ENCODE data around the gene SLC6A20. TPM values are rescaled to one million over a fixed set of nuclear protein-coding genes. Genes with fewer than 3 reads are reported as not detected.

SLC6A20 gene
- total RNA-seq, 1 experiment from 2014 or later: not detected

DNA sequence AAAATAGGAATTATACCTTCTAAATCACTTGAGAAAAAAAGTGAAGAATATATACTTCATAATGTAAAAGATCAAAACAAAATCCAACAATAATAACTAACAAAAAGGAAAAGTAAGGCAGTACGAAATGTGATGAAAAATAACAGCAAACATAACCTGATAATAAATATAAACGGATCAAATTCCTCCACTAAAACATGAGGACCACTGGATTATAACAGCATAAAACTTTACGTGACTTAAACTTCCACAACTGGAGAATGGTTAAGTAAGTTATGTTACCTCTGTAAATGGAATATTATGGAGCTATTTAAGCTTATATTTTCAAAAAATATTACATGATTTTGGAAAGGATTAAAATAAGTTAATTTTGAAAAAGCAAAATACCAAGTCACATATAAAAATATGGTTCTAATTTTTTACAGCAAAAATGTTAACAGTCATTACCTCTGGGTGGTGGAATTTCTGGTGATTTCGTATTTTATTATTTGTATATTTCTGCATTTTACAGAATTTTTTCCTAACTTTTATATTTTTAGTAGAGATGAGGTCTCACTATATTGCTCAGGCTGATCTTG lies 7.0 kb downstream of the SLC6A20 start:
- Histone ChIP-seq H4K20me1 (ENCODE audit: insufficient read depth, low read depth, low read length) (no peaks in the 10 kb centered on the region), H3K4me2 (ENCODE audit: low read depth, low read length, poor library complexity, severe bottlenecking) (no peak overlapping the region), H3K27me3 (ENCODE audit: low read length) (no peaks in the 10 kb centered on the region), H3K27ac (ENCODE audit: low read length) (no peak overlapping the region), H2AFZ (ENCODE audit: low read length) (no peak overlapping the region), H3K4me1 (ENCODE audit: low read length) (peaks cover 8% of the 10 kb centered on the region), H3K4me3 (ENCODE audit: low read length) (no peak overlapping the region), H3K9me2 (replicated peaks; ENCODE audit: insufficient read depth, low read length) (no peaks in the 10 kb centered on the region), H3K9me3 (ENCODE audit: low read length) (no peaks in the 10 kb centered on the region), H3K79me2 (ENCODE audit: low read length) (no peaks in the 10 kb centered on the region), H3K36me3 (ENCODE audit: insufficient read depth, low read length) (no peaks in the 10 kb centered on the region), H3K9ac (ENCODE audit: low read length) (no peak overlapping the region)
- no peak for DNase-seq

DNA sequence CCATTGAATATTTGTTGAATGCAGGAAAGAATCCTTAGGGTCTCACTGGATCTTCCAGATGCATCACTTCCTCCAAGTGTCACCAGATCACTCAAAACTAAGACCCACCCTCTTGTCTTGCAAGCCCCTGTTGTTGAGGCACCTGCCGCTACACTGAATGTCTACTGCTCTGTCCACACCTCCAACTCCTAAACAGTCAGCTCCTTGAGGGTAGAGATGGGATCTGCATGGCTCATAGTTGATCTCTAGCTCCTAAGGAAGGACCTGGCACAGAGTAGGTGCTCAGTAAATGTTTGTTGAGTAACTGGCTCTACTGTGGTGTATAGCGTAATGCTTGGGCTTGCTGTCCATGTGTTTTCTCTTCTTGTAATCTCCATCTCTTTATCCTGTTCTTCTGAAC lies 8.8 kb downstream of the SLC6A20 start:
- H3K79me2 ChIP-seq (ENCODE audit: low read length): no peaks in the 10 kb centered on the region
- no peaks in the 10 kb centered on the region for H3K36me3 ChIP-seq (ENCODE audit: insufficient read depth, low read length)
- no peaks in the 10 kb centered on the region for H4K20me1 ChIP-seq (ENCODE audit: insufficient read depth, low read depth, low read length)
- no peaks in the 10 kb centered on the region for H3K9me2 ChIP-seq (replicated peaks; ENCODE audit: insufficient read depth, low read length)
- no peak overlapping the region for H2AFZ ChIP-seq (ENCODE audit: low read length)
- H3K27me3 ChIP-seq (ENCODE audit: low read length): no peaks in the 10 kb centered on the region
- H3K4me3 ChIP-seq (ENCODE audit: low read length): no peak overlapping the region
- H3K4me2 ChIP-seq (ENCODE audit: low read depth, low read length, poor library complexity, severe bottlenecking): no peak overlapping the region
- H3K9ac ChIP-seq (ENCODE audit: low read length): no peak overlapping the region
- peaks cover 8% of the 10 kb centered on the region for H3K4me1 ChIP-seq (ENCODE audit: low read length)
- H3K27ac ChIP-seq (ENCODE audit: low read length): no peak overlapping the region
- no peaks in the 10 kb centered on the region for H3K9me3 ChIP-seq (ENCODE audit: low read length)
- DNase-seq: no peak

DNA sequence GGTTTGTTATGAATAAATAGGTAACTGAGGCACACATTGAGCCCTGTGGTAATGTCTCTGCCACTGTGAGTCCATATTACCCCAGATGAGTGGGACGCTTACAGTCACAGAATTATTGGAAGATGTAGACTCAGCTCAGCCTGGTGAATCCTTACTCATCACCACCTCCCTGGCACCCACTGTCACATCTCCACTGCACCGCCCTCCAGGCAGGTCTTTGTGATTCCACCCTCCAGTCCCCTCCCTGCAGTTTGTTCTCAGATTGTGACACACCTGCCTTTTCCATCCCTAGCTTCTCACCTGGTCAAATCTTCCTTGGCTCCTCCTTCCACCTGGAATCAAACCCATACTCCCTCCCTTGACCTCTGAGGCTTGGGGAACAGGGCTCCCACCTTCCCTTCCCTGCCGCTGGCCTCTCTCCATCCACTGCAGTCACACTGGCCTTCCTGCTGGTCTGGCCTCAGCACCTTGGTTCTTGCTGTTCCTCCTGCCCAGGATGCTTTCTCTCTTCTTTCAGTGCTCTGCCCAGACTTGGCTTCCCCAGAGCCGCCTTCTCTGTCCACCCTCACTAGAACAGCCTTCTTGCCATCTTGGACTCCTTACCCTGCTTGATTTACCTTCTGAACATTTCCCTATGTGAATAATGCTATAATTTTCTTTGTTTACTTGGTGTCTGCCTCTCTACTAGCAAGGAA lies 9.4 kb downstream of the SLC6A20 start:
- no peak overlapping the region for H3K27ac ChIP-seq (ENCODE audit: low read length)
- no peaks in the 10 kb centered on the region for H4K20me1 ChIP-seq (ENCODE audit: insufficient read depth, low read depth, low read length)
- no peaks in the 10 kb centered on the region for H3K9me2 ChIP-seq (replicated peaks; ENCODE audit: insufficient read depth, low read length)
- H3K9me3 ChIP-seq (ENCODE audit: low read length): no peaks in the 10 kb centered on the region
- H3K36me3 ChIP-seq (ENCODE audit: insufficient read depth, low read length): no peaks in the 10 kb centered on the region
- H2AFZ ChIP-seq (ENCODE audit: low read length): no peak overlapping the region
- no peaks in the 10 kb centered on the region for H3K79me2 ChIP-seq (ENCODE audit: low read length)
- H3K9ac ChIP-seq (ENCODE audit: low read length): no peak overlapping the region
- peaks cover 8% of the 10 kb centered on the region for H3K4me1 ChIP-seq (ENCODE audit: low read length)
- no peak for DNase-seq
- H3K27me3 ChIP-seq (ENCODE audit: low read length): no peaks in the 10 kb centered on the region
- H3K4me3 ChIP-seq (ENCODE audit: low read length): no peak overlapping the region
- no peak overlapping the region for H3K4me2 ChIP-seq (ENCODE audit: low read depth, low read length, poor library complexity, severe bottlenecking)

DNA sequence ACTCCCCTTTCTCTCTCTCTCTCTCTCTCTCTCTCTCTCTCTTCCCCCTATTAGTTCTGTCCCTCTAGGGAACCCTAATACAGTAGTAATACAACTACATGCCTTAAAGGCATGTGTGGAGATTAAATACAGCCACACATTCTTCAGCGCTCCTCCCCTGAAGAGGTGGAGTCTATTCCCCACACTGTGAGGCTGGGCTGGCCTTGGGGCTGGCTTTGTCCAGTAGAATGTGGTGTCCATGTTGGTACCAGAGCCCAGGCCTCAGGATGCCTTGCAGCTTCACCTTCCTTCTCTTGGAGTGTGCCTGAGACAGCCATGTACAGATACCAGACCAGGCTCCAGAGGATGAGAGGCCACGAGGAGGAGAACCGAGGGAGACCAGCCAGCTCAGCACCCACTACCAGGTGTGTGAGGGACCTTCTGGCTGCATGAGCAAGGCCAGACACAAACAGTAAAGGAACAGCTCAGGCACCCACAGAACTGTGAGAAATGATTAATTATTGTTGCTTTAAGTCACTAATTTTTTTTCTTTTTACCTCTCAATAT lies 10.7 kb downstream of the SLC6A20 start:
- H3K27me3 ChIP-seq (ENCODE audit: low read length): no peaks in the 10 kb centered on the region
- H3K4me1 ChIP-seq (ENCODE audit: low read length): peaks cover 4% of the 10 kb centered on the region
- no peaks in the 10 kb centered on the region for H3K79me2 ChIP-seq (ENCODE audit: low read length)
- no peak overlapping the region for H3K4me2 ChIP-seq (ENCODE audit: low read depth, low read length, poor library complexity, severe bottlenecking)
- no peaks in the 10 kb centered on the region for H3K9me3 ChIP-seq (ENCODE audit: low read length)
- no peaks in the 10 kb centered on the region for H3K9me2 ChIP-seq (replicated peaks; ENCODE audit: insufficient read depth, low read length)
- no peak overlapping the region for H3K27ac ChIP-seq (ENCODE audit: low read length)
- no peak overlapping the region for H3K4me3 ChIP-seq (ENCODE audit: low read length)
- no peak for DNase-seq
- no peaks in the 10 kb centered on the region for H4K20me1 ChIP-seq (ENCODE audit: insufficient read depth, low read depth, low read length)
- H2AFZ ChIP-seq (ENCODE audit: low read length): no peak overlapping the region
- H3K9ac ChIP-seq (ENCODE audit: low read length): no peak overlapping the region
- no peaks in the 10 kb centered on the region for H3K36me3 ChIP-seq (ENCODE audit: insufficient read depth, low read length)

DNA sequence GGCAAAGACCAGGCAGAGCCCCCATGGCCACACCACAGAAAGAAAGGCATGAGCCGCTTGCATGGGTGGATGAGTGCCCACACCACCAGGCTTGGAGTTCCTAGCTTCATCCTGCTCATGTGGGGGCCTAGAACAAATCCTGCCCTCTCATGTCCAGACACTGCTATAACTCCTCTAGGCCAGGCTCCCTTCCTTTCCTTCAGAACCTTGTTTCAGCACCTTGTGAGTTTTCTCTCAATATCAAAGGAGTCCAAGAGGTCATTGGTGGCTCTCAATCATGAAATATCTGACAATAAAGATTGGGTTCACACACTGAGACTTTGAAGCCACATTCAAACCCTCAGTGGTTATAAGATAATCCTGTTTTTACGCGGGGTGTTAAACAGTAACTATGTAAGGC lies 12.7 kb downstream of the SLC6A20 start:
- no peaks in the 10 kb centered on the region for H4K20me1 ChIP-seq (ENCODE audit: insufficient read depth, low read depth, low read length)
- no peak overlapping the region for H3K27ac ChIP-seq (ENCODE audit: low read length)
- H3K36me3 ChIP-seq (ENCODE audit: insufficient read depth, low read length): no peaks in the 10 kb centered on the region
- no peaks in the 10 kb centered on the region for H3K79me2 ChIP-seq (ENCODE audit: low read length)
- H3K4me3 ChIP-seq (ENCODE audit: low read length): no peak overlapping the region
- no peaks in the 10 kb centered on the region for H3K4me1 ChIP-seq (ENCODE audit: low read length)
- no peak overlapping the region for H3K4me2 ChIP-seq (ENCODE audit: low read depth, low read length, poor library complexity, severe bottlenecking)
- no peak overlapping the region for H2AFZ ChIP-seq (ENCODE audit: low read length)
- H3K9me2 ChIP-seq (replicated peaks; ENCODE audit: insufficient read depth, low read length): no peaks in the 10 kb centered on the region
- no peaks in the 10 kb centered on the region for H3K9me3 ChIP-seq (ENCODE audit: low read length)
- H3K9ac ChIP-seq (ENCODE audit: low read length): no peak overlapping the region
- no peaks in the 10 kb centered on the region for H3K27me3 ChIP-seq (ENCODE audit: low read length)
- DNase-seq: no peak

DNA sequence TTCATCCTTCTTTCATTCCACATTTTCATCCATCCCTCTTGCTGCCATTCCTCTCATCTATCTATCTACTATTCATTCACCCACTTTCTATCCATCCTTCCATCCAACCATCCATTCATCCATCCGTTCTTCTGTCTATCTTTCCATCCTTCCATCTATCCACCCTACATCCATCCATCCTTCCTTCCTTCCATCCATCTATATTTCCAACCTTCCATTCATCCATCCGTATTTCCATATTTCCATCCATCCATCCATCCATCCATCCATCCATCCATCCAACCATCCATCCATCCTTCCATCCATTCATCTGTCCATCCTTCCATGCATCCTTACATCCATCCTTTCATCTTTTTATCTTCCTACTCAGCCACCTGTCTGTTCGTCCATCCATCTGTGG lies 14.0 kb downstream of the SLC6A20 start:
- Histone ChIP-seq H3K27ac (ENCODE audit: low read length) (no peak overlapping the region), H3K9me3 (ENCODE audit: low read length) (no peaks in the 10 kb centered on the region), H3K27me3 (ENCODE audit: low read length) (no peaks in the 10 kb centered on the region), H3K4me3 (ENCODE audit: low read length) (no peak overlapping the region), H3K36me3 (ENCODE audit: insufficient read depth, low read length) (no peaks in the 10 kb centered on the region), H3K4me1 (ENCODE audit: low read length) (no peaks in the 10 kb centered on the region), H3K9me2 (replicated peaks; ENCODE audit: insufficient read depth, low read length) (no peaks in the 10 kb centered on the region), H3K79me2 (ENCODE audit: low read length) (no peaks in the 10 kb centered on the region), H3K4me2 (ENCODE audit: low read depth, low read length, poor library complexity, severe bottlenecking) (no peak overlapping the region), H2AFZ (ENCODE audit: low read length) (no peak overlapping the region), H4K20me1 (ENCODE audit: insufficient read depth, low read depth, low read length) (no peaks in the 10 kb centered on the region), H3K9ac (ENCODE audit: low read length) (no peak overlapping the region)
- DNase-seq: no peak

DNA sequence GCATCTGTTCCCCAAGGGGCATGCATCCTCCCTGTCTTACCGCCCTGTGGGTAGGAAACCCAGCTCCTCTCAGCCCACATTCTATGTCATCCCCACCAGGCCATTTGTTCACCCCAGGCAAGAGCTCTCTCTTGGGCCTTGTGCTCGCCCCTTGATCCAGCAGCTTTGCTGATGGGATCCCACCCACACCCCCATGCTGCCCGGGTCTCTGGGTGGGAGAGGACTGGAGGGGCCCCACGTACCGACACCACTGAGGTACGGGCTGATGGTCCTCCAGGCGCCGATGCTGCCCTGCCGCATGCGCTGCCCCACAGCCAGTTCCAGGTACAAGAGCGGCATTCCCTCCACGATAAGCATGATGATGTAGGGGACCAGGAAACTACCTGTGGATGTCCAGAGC lies 14.5 kb downstream of the SLC6A20 start:
- Histone ChIP-seq H3K36me3 (ENCODE audit: insufficient read depth, low read length) (no peaks in the 10 kb centered on the region), H3K9ac (ENCODE audit: low read length) (no peak overlapping the region), H3K79me2 (ENCODE audit: low read length) (no peaks in the 10 kb centered on the region), H3K9me3 (ENCODE audit: low read length) (no peaks in the 10 kb centered on the region), H3K4me3 (ENCODE audit: low read length) (no peak overlapping the region), H3K27me3 (ENCODE audit: low read length) (no peaks in the 10 kb centered on the region), H2AFZ (ENCODE audit: low read length) (no peak overlapping the region), H3K4me1 (ENCODE audit: low read length) (no peaks in the 10 kb centered on the region), H4K20me1 (ENCODE audit: insufficient read depth, low read depth, low read length) (no peaks in the 10 kb centered on the region), H3K4me2 (ENCODE audit: low read depth, low read length, poor library complexity, severe bottlenecking) (no peak overlapping the region), H3K27ac (ENCODE audit: low read length) (no peak overlapping the region), H3K9me2 (replicated peaks; ENCODE audit: insufficient read depth, low read length) (no peaks in the 10 kb centered on the region)
- no peak for DNase-seq

DNA sequence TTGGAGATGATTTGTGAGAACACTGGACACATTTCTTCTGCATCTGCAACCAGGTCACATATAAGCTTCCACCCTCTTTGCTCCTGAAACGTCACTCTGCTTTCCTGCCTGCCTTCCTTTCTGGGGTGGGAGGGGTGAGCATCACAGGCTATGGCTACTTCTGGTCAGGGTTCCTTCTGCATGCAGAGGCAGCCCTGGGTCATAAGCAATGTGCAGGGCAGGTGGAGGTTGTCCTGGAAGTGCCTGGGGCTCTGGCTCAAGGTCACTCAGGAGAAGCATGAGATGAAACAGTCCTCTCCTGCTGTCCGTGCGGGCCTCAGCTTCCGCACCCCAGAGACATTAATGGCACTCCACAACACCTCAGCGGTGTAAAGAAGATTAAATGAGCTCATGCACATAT lies 15.1 kb downstream of the SLC6A20 start:
- Histone ChIP-seq H3K4me3 (ENCODE audit: low read length) (no peak overlapping the region), H3K4me1 (ENCODE audit: low read length) (no peaks in the 10 kb centered on the region), H2AFZ (ENCODE audit: low read length) (no peak overlapping the region), H3K9me3 (ENCODE audit: low read length) (no peaks in the 10 kb centered on the region), H3K27ac (ENCODE audit: low read length) (no peak overlapping the region), H3K27me3 (ENCODE audit: low read length) (no peaks in the 10 kb centered on the region), H4K20me1 (ENCODE audit: insufficient read depth, low read depth, low read length) (no peaks in the 10 kb centered on the region), H3K9me2 (replicated peaks; ENCODE audit: insufficient read depth, low read length) (no peaks in the 10 kb centered on the region), H3K79me2 (ENCODE audit: low read length) (no peaks in the 10 kb centered on the region), H3K9ac (ENCODE audit: low read length) (no peak overlapping the region), H3K36me3 (ENCODE audit: insufficient read depth, low read length) (no peaks in the 10 kb centered on the region), H3K4me2 (ENCODE audit: low read depth, low read length, poor library complexity, severe bottlenecking) (no peak overlapping the region)
- no peak for DNase-seq
